Stomach (tissue), 9 donors: ENCODE data around the gene DACT2. TPM values are rescaled to one million over a fixed set of nuclear protein-coding genes. Genes with fewer than 3 reads are reported as not detected.
A peak's percentile ranks its signal among the peaks of the same experiment; 100 is the strongest.

Source experiments
- DNase-seq, 2 donors: peaks; one replicate each; pipeline versions ENCODE4 v3.0.0 to v3.0.0-alpha.2; 2013 to 2019
- H3K27ac ChIP-seq, 5 donors: fragments of 200-600 bp in 4 of 5; sonication (generic) in 4 of 5; one replicate each; pipeline ENCODE4 v1.5.1; 2013 to 2019; ENCODE audit warnings: mild to moderate bottlenecking in 1 of 5, moderate library complexity in 1 of 5
- H3K27me3 ChIP-seq, 3 donors: fragments of 200-600 bp; sonication (generic); one replicate each; pipeline ENCODE4 v1.5.1; 2017 to 2019; ENCODE audit warnings: mixed run types in 1 of 3
- H3K36me3 ChIP-seq, 4 donors: fragments of 200-600 bp; sonication (generic); 1 replicate in 3 of 4; 2 replicates in 1 of 4; pipeline ENCODE4 v1.5.1; 2016 to 2019
- H3K4me1 ChIP-seq, 4 donors: fragments of 200-600 bp; sonication (generic); one replicate each; pipeline ENCODE4 v1.5.1; 2016 to 2019
- H3K4me3 ChIP-seq, 4 donors: fragments of 200-600 bp; sonication (generic) in 3 of 4; one replicate each; pipeline ENCODE4 v1.5.1; 2016 to 2019; ENCODE audit warnings: mild to moderate bottlenecking in 1 of 4
- H3K9me3 ChIP-seq, 4 donors: fragments of 200-600 bp; sonication (generic); one replicate each; pipeline ENCODE4 v1.5.1; 2016 to 2019
- CTCF ChIP-seq, 7 experiments: fragments of 450-650 bp in 4 of 7; fragments of 200-600 bp in 3 of 7; sonication (generic) in 3 of 7; IDR thresholded peaks; one replicate each; pipeline ENCODE4 v1.5.1; 2016 to 2019; ENCODE audit warnings: antibody characterized with exemption in 7 of 7, control low read depth in 2 of 7, mild to moderate bottlenecking in 1 of 7
- EP300 ChIP-seq: sonication (generic); formaldehyde crosslinking; IDR thresholded peaks from one replicate; pipeline ENCODE4 v1.6.1; 2017; ENCODE audit warnings: antibody characterized with exemption
- POLR2A ChIP-seq, 4 donors: fragments of 450-650 bp; IDR thresholded peaks; one replicate each; pipeline ENCODE4 v1.6.1; 2016; ENCODE audit warnings: antibody characterized with exemption in 4 of 4, control low read depth in 2 of 4, mild to moderate bottlenecking in 1 of 4, moderate library complexity in 1 of 4
- POLR2AphosphoS5 ChIP-seq, 3 donors: sonication (generic); formaldehyde crosslinking; IDR thresholded peaks; one replicate each; pipeline ENCODE4 v1.6.1; 2016; ENCODE audit warnings: antibody characterized with exemption in 3 of 3
- WGBS, 5 donors: extraction: QIAGEN DNeasy Blood & Tissue Kit in 3 of 5; methylation state at CpG; one replicate each; pipeline versions ENCODE4 v1.1.5 to v1.1.7; 2013 to 2018; 5-methylcytosine and 5-hydroxymethylcytosine counted together
- intact Hi-C: fragments of 100-400 bp; cut with DNase I; formaldehyde crosslinking; loops from one replicate; pipeline ENCODE4 v1.15.1; 2023; ENCODE audit warnings: low total_unique reads
- polyA plus RNA-seq, 3 donors: library from polyadenylated mRNA; stranded (reverse); fragments of 200-250 nt; gene quantifications; one replicate each; pipeline ENCODE4 v1.2.3, GENCODE V29; 2013
- total RNA-seq, 5 donors: library from RNA; depleted of rRNA; stranded (reverse); fragments of >200 nt; gene quantifications; one replicate each; pipeline versions ENCODE4 v1.1.0 to v1.2.3, GENCODE V29; 2014 to 2016
- donor health status: healthy with polysubstance abuse.
- donor health status: Bipolar disorder and iron deficiency.
- donor health status: healthy.

DACT2 gene
- total and polyA plus RNA-seq, 8 donors = 0.44 to 4.9 (median 0.74) TPM; not detected in 2

GRCh38 chr6:168292826-168293225 is 26.8 kb downstream of the DACT2 start:
- WGBS, 5 donors = 64 to 77% (median 67%) methylated on average over 4 of the region's 4 CpGs
- intact Hi-C loops = no loop called here

GRCh38 chr6:168291450-168291849 is 28.1 kb downstream of the DACT2 start:
- no peak for DNase-seq
- Histone ChIP-seq H3K4me1 (no peaks in the 10 kb centered on the region), H3K27me3 (peaks cover 0 to 15% (median 0%) of the 10 kb centered on the region in 3 donors), H3K36me3 (no peaks in the 10 kb centered on the region), H3K4me3 (no peak overlapping the region), H3K9me3 (no peaks in the 10 kb centered on the region), H3K27ac (no peak overlapping the region)
- intact Hi-C loops = no loop called here
- WGBS, 5 donors = 80 to 91% (median 86%) methylated on average over 2 of the region's 2 CpGs
- no peak for TF ChIP-seq CTCF (IDR thresholded peaks at IDR 0.05)
- TF ChIP-seq POLR2A (IDR thresholded peaks at IDR 0.05) = no peak
- TF ChIP-seq POLR2AphosphoS5 (IDR thresholded peaks at IDR 0.05) = no peak
- TF ChIP-seq EP300 = no peak

More at GRCh38 chr6:168292826-168293225, 26.8 kb downstream of the DACT2 start:
- TF ChIP-seq EP300 (no peak), POLR2A (IDR thresholded peaks at IDR 0.05) (no peak), POLR2AphosphoS5 (IDR thresholded peaks at IDR 0.05) (no peak), CTCF (IDR thresholded peaks at IDR 0.05) (no peak)
- Histone ChIP-seq H3K27me3 (peaks cover 0 to 15% (median 0%) of the 10 kb centered on the region in 3 donors), H3K27ac (no peak overlapping the region), H3K9me3 (no peaks in the 10 kb centered on the region), H3K36me3 (no peaks in the 10 kb centered on the region), H3K4me3 (no peak overlapping the region), H3K4me1 (no peaks in the 10 kb centered on the region)
- DNase-seq = peak in 1 of 2 donors; percentile 56

- no peak overlapping the region for H3K4me3 ChIP-seq
- no peaks in the 10 kb centered on the region for H3K9me3 ChIP-seq
- intact Hi-C loops = no loop called here
- no peak overlapping the region for H3K27ac ChIP-seq
- WGBS, 5 donors = 71 to 98% (median 95%) methylated on average over 1 of the region's 1 CpG
- H3K4me1 ChIP-seq = no peaks in the 10 kb centered on the region
- no peaks in the 10 kb centered on the region for H3K36me3 ChIP-seq
- TF ChIP-seq CTCF (IDR thresholded peaks at IDR 0.05) = no peak
- no peak for TF ChIP-seq EP300
- no peak for TF ChIP-seq POLR2AphosphoS5 (IDR thresholded peaks at IDR 0.05)
- TF ChIP-seq POLR2A (IDR thresholded peaks at IDR 0.05) = no peak
- peaks cover 0 to 15% (median 0%) of the 10 kb centered on the region in 3 donors for H3K27me3 ChIP-seq
- DNase-seq = no peak
Observed at GRCh38 chr6:168290095-168290494, 29.5 kb downstream of the DACT2 start.

- no peak overlapping the region for H3K27ac ChIP-seq
- peaks cover 0 to 15% (median 0%) of the 10 kb centered on the region in 3 donors for H3K27me3 ChIP-seq
- WGBS, 5 donors = 59 to 78% (median 72%) methylated on average over 3 of the region's 3 CpGs
- H3K4me3 ChIP-seq = no peak overlapping the region
- TF ChIP-seq EP300 = no peak
- TF ChIP-seq POLR2A (IDR thresholded peaks at IDR 0.05) = no peak
- TF ChIP-seq POLR2AphosphoS5 (IDR thresholded peaks at IDR 0.05) = no peak
- TF ChIP-seq CTCF (IDR thresholded peaks at IDR 0.05) = no peak
- DNase-seq = no peak
- no peaks in the 10 kb centered on the region for H3K9me3 ChIP-seq
- no peaks in the 10 kb centered on the region for H3K36me3 ChIP-seq
- intact Hi-C loops = no loop called here
- H3K4me1 ChIP-seq = no peaks in the 10 kb centered on the region
Observed at GRCh38 chr6:168289571-168289962, 30.0 kb downstream of the DACT2 start.
